Superior temporal gyrus (tissue), 1 donor: ENCODE results near the gene ZNF385A.

Experiments
- DNase-seq: peaks from one replicate; pipeline ENCODE4 v3.0.0-alpha.2; 2016; ENCODE audit errors: extremely low spot score

Gene ZNF385A

GRCh38 chr12:54375259-54375579, 9.3 kb downstream of the ZNF385A start:
- DNase-seq, result no peak

GRCh38 chr12:54374562-54375258, 9.8 kb downstream of the ZNF385A start:
- no peak for DNase-seq

- DNase-seq, result no peak
These were observed 10.6 kb downstream of the ZNF385A start for GRCh38 chr12:54373649-54374561.

- DNase-seq, result no peak
These were observed 12.3 kb downstream of the ZNF385A start for GRCh38 chr12:54372113-54372806.

GRCh38 chr12:54371328-54372112, 13.0 kb downstream of the ZNF385A start:
- no peak for DNase-seq

GRCh38 chr12:54370171-54370730, 14.3 kb downstream of the ZNF385A start:
- peak; percentile 80 for DNase-seq

GRCh38 chr12:54369597-54370131, 14.9 kb downstream of the ZNF385A start:
- no peak for DNase-seq

GRCh38 chr12:54368709-54369596, 15.6 kb downstream of the ZNF385A start:
- DNase-seq, result peak; percentile 95

GRCh38 chr12:54368025-54368708, 16.4 kb downstream of the ZNF385A start:
- DNase-seq, result no peak

GRCh38 chr12:54364413-54364812, 20.1 kb downstream of the ZNF385A start, which contains the start of gene GPR84:
GPR84 (minus strand) TSS chr12:54364486; CDS start chr12:54363851, 635 bp downstream.
- no peak for DNase-seq

- no peak for DNase-seq
These were observed 20.9 kb downstream of the ZNF385A start for GRCh38 chr12:54363618-54364017.

GRCh38 chr12:54363047-54363446, 21.5 kb downstream of the ZNF385A start:
- DNase-seq, result no peak

- peak; percentile 90 for DNase-seq
These were observed 23.6 kb downstream of the ZNF385A start for GRCh38 chr12:54360717-54361456.

- DNase-seq, result no peak
These were observed 24.7 kb downstream of the ZNF385A start for GRCh38 chr12:54359762-54360351.

- peak; percentile 100 for DNase-seq
These were observed 25.4 kb downstream of the ZNF385A start for GRCh38 chr12:54358945-54359761.

- peak; percentile 71 for DNase-seq
These were observed 26.2 kb downstream of the ZNF385A start for GRCh38 chr12:54358191-54358944.
